AML-193 (cell line): ENCODE measurements around the gene ZNF524.
"Not testable (repeated sequence)": the region's sequence is repeated elsewhere in the genome, so short reads cannot be mapped to it uniquely, and the experiment has no call there.

ENCODE experiments used
- DNase-seq, 2 experiments: peaks; one replicate each; lab custom pipeline; 2025; lab: John Stamatoyannopoulos, UW

The ZNF524 gene

GRCh38 chr19:55599842-55600661 is at the start of gene ZNF524:
Gene ZNF524, plus strand, starts transcription at chr19:55600288. Its CDS starts 1,825 bp downstream, at chr19:55602113.
- peak; percentile 83 to 87 for DNase-seq

- no peak for DNase-seq
These were observed 49.8 kb upstream of the ZNF524 start for GRCh38 chr19:55550321-55550650.

DNA sequence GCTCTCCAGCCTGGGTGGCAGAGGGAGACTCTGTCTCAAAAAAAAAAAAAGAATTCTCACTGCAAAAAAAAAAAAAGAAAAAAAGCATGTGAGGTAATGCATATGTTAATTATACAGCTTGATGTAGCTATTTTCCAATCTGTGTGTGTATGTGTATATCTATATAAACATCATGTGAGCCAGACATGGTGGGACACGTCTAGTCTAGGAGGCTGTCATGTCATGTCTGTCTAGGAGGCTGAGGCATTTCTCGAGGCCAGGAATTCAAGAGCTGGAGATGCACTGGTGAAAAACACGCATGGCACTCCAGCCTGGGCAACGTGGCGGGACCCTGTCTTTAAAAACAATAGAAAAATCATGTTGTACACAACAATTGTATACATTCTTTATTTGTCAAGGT is 47.9 kb upstream of the ZNF524 start:
- no peak for DNase-seq

DNA sequence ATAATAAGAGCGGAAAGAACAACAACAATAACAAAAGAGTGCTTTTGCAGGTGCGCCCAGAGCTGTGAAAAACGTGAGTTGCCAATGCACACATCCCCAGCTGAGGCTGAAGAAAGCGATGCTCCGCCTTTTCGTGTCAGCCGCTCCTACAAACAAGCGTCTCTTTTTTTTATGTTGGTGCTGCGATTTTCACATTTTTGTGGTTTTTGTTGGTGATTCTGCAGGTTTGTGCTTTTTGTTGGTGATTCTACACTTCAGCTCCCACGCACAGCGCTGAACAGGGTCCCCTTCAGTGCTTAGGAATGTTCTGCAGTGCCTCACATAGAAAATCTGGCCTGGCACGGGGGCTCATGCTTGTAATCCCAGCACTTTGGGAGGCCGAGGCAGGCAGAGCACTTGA is 47.5 kb upstream of the ZNF524 start:
- DNase-seq: no peak

GRCh38 chr19:55553217-55554182 is 46.6 kb upstream of the ZNF524 start:
- no peak for DNase-seq

- no peak for DNase-seq
These were observed 45.8 kb upstream of the ZNF524 start for GRCh38 chr19:55554302-55554701.

DNA sequence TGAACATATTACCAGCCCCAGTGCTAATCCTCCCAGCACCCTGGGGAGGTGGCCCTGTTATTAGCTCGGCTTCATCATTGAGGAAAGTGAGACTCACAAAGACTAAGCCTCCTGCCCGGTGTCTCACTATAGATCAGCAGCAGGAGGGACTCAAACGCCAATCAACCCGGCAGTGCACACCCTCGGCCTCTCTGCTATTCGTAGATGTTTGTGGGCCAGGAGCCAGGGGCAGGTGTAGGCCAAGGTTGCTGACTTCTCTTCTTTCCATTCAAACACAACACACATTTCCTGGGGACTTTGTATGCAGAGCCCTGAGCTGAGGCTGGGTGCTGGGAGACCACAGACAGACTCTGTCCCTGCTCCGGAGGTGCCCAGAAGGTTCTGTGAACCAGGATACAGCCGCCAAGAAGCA is 45.3 kb upstream of the ZNF524 start:
- DNase-seq: no peak

GRCh38 chr19:55559684-55560083 is 40.4 kb upstream of the ZNF524 start:
- DNase-seq: no peak

DNA sequence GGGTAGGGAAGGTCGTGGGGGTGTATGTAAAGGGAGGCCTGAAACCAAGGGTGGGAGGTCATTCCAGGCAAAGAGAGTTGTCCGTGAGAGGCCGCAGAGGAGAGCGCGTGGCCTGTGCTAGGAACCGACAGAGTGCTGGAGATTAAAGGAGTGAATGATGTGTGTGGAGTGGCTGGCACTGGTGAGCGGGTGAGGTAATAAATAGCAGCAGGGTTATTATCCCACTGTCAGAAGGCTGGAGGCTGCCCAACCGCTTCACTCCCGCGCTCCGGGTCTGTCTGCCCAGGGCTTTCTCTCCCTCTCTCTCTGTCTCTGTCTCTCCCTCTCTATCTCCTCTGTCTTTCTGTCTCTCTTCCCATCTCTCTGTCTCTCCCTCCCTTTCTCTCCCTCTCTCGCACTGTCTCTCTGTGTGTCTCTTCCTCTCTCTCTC is 36.8 kb upstream of the ZNF524 start:
- DNase-seq: no peak

- DNase-seq: no peak
These were observed 33.3 kb upstream of the ZNF524 start for GRCh38 chr19:55566823-55567222.

- DNase-seq: no peak
These were observed 32.3 kb upstream of the ZNF524 start for GRCh38 chr19:55567708-55568328.

DNA sequence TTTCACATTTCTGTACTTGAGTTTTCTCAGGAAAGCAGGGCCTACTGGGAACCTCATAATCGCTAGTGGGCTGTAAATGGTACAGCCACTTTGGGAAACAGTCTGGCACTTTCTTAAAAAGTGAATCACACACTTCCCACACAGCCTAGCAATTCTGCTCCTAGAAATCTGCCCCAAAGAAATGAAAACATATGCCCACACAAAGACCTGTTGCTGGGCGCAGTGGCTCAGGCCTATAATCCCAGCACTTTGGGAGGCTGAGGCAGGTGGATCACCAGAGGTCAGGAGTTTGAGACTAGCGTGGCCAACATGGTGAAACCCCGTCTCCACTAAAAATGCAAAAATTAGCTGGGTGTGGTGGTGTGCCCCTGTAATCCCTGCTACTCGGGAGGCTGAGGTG is 30.6 kb upstream of the ZNF524 start:
- DNase-seq: not testable (repeated sequence)

- DNase-seq: not testable (repeated sequence)
These were observed 26.2 kb upstream of the ZNF524 start for GRCh38 chr19:55573929-55574328.

GRCh38 chr19:55576746-55577145 is 23.3 kb upstream of the ZNF524 start:
- DNase-seq: no peak

- no peak for DNase-seq
These were observed 21.9 kb upstream of the ZNF524 start for GRCh38 chr19:55578031-55578760.

DNA sequence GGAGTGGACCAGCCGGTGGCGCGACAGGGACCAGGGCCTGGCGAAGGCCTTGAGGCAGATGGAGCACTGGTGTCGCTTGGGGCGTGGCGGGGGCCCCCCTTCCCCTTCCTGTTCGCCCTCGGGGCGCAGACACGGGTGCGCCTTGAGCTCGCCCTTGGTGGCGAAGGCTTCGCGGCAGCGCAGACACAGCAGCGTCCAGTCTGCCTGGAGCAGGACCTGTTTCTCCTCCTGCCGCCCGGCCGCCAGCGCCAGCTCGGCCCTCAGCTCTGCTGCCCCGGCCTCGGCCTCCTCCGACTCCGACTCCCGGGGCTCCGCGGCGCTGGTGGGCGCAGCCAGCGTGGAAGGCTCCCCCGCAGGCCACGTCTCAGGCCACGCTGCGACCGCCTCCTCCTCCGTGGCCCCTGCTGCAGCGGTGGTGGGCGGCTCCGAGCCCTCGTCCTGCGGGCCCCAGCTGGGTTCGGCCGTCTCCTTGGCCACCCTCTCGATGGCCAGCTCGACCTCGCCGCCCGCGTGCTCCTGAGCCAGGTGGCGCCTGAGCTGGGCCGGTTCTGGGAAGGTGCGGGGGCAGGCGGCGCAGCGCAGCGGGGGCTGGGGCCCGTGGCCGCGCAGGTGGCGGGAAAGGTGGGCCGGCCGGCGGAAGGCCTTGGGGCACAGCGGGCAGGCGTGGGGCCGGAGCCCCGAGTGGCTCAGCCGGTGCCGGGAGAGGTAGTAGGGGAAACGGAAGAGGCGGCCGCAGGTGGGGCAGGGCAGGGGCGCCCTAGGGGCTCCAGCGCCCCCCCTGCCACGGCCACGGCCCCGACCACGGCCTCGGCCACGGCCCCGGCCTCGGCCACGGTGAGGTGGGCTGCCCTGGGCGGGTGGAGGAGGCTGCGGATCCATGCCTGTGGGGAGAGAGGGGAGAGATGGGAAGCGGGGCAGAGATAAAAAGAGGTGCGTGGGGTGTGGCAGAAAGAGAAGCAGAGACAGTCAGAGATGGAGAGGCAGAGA is 21.0 kb upstream of the ZNF524 start:
- no peak for DNase-seq

DNA sequence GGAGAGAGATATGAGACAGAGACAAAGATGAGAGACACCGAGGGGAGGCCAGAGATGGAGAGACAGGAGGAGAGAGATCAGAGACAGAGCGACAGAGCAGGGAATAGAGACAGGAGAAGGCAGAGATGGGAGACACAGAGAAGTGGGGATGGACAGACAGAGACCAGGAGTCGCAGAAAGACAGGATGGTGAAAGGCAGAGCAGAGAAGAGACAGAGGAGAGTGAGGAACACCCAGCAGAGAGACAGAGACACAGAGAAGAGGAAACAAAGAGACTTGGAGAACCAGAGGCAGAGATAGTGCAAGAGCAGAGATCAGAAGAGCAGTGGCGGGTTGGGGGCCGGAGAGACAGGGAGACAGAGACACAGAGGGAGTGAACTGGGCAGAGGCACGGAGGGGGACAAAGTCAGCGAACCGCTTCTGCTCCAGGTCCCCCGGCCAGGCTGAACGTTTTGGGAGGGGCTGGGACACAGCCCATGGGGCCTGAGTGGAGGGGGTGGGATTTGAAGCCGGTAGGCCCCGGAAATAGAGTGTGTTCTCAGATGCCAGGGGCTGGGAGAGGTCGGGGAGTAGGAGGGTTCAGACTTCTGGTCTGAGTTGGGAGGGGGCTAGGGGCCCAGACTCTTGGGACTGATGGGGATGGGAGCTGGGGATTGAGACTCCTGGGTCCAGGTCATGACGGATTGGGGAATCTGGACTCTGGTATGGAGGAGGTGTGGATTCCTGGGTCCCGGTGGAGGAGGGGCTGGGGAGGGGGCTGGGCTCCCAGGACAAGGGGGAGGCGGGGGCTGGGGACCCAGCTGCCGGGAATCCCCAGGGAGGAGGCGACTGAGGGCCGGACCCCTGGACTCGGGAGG is 20.1 kb upstream of the ZNF524 start:
- no peak for DNase-seq

- DNase-seq: peak; percentile 74 to 75
These were observed 19.4 kb upstream of the ZNF524 start, which contains the start of gene ZNF579 for GRCh38 chr19:55580628-55581144. Gene ZNF579, minus strand, starts transcription at chr19:55580848. Its CDS starts 1,209 bp downstream, at chr19:55579639.

DNA sequence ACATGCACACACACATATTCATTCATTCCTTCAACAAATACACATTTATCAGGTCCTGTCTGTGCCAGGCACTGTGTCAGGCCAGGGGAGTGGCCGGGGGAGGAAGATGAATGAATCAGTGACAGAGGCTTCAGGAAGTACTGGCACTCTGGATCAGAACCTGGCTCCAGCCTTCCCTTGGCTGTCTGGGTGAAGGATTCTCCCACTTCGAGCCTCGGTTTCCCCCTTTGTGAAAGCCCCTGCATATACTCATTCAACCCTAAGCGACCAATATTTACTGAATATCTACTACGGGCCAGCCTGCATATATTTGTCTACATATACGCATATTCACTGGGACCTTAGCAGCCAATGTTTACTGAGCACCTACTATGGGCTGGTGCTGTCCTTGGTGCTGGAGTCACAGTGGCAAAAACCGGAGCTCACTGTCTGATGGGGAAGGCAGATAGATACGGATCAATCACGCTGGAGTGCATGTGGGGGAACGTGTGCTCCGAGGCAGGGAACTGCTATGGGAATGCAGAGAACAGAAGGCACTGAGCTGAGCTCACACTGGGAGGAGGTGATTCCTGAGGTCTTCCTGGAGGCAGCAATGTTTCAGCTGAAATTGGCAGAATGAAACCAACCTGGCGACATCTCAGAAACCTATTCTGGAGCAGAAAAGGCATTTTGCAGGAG is 18.8 kb upstream of the ZNF524 start:
- no peak for DNase-seq
